ENCODE measurements around the gene DAB2IP. TPM values are rescaled to one million over a fixed set of nuclear protein-coding genes. Genes with fewer than 3 reads are reported as not detected.

DAB2IP gene
- total and polyA plus RNA-seq, 2 experiments from 2014 or later, result 8.9 to 42.8 TPM

GRCh38 chr9:121780177-121781040 lies 129.0 kb downstream of the DAB2IP start:
- peaks cover 20% of the 10 kb centered on the region for H3K4me1 ChIP-seq (ENCODE audit: insufficient read depth)
- peaks cover 5% of the 10 kb centered on the region; the same call in 1 of the 2 replicates for H3K79me2 ChIP-seq (replicated peaks; ENCODE audit: insufficient read depth)
- H3K36me3 Mint-ChIP-seq (ENCODE audit: low read depth), result peaks cover 45% of the 10 kb centered on the region
- no peaks in the 10 kb centered on the region for H3K9me2 ChIP-seq (ENCODE audit: insufficient read depth)
- H3K4me3 Mint-ChIP-seq, result no peak overlapping the region
- TF ChIP-seq STAT1 (IDR thresholded peaks at IDR 0.05; ENCODE audit: unreplicated experiment), result no peak
- no peak for TF ChIP-seq ZNF462 (CRISPR knock-in tag; IDR thresholded peaks at IDR 0.05)
- TF ChIP-seq REST (IDR thresholded peaks at IDR 0.05; ENCODE audit: unreplicated experiment), result no peak
- no peak for TF ChIP-seq EZH2 (IDR thresholded peaks at IDR 0.05; ENCODE audit: low read depth, unreplicated experiment)
- TF ChIP-seq POLR2AphosphoS5 (IDR thresholded peaks at IDR 0.05; ENCODE audit: low read depth), result no peak
- TF ChIP-seq CTCF (conservative IDR thresholded peaks at IDR 0.05; ENCODE audit: low read depth in 2 of 2), result no peak
- TF ChIP-seq CREB1 (CRISPR knock-in tag; IDR thresholded peaks at IDR 0.05; ENCODE audit: low read depth), result no peak
- no peak for TF ChIP-seq ZNF331 (CRISPR knock-in tag; IDR thresholded peaks at IDR 0.05; ENCODE audit: low read depth)
- no peak for TF ChIP-seq JUNB (IDR thresholded peaks at IDR 0.05; ENCODE audit: unreplicated experiment)
- no peak for TF ChIP-seq ZNF114 (CRISPR knock-in tag; IDR thresholded peaks at IDR 0.05)
- no peak for TF ChIP-seq NANOG (IDR thresholded peaks at IDR 0.05; ENCODE audit: borderline replicate concordance)
- no peaks in the 10 kb centered on the region for H3K9me3 Mint-ChIP-seq
- H3K27me3 ChIP-seq (ENCODE audit: insufficient read depth), result no peaks in the 10 kb centered on the region
- no peaks in the 10 kb centered on the region; the same call in 1 of the 2 replicates for H3K36me3 ChIP-seq (ENCODE audit: insufficient read depth)
- DNase-seq (ENCODE audit: low spot score) (no peak), ATAC-seq (no peak)
- no peaks in the 10 kb centered on the region for H3F3A ChIP-seq (replicated peaks; ENCODE audit: low read depth)
- peaks cover 9% of the 10 kb centered on the region for H3K27me3 Mint-ChIP-seq (ENCODE audit: insufficient read depth, low read depth, poor library complexity)
- no peak overlapping the region for H2AFZ ChIP-seq
- peak overlapping the region; percentile 85; the same call in 1 of the 2 replicates for H3K27ac Mint-ChIP-seq
- H4K20me1 ChIP-seq (replicated peaks; ENCODE audit: insufficient read depth), result no peaks in the 10 kb centered on the region; the same call in none of the 2 replicates
- peaks cover 25% of the 10 kb centered on the region for H3K4me1 Mint-ChIP-seq
- H3K4me2 ChIP-seq, result no peak overlapping the region
- no peak overlapping the region for H3K4me3 ChIP-seq
- no peak overlapping the region for H3K27ac ChIP-seq (ENCODE audit: low read depth)

Data from GM23338 (cell line).